ENCODE results near the gene SSPN.
A peak's percentile ranks its signal among the peaks of the same experiment; 100 is the strongest.
"Not testable (repeated sequence)": the region's sequence is repeated elsewhere in the genome, so short reads cannot be mapped to it uniquely, and the experiment has no call there.

SSPN gene

DNA sequence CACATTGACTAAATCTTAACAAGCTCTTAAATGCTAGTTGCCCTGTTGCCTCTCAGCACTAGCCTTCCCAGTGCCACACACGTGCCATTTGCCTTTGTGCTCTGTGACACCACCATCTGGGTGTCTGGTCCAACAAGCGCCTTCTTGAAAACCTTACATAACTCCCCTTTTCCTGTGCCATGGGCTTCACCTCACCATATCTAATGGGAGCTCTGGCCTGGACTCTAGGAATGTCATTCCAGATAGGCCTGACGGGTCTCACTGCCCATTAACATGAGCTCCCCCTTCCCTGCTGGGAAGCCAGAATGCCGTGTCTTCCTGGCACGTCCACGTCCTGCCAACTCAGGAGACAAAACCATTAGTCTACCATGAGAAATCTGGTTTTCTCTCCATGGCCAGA lies 24.4 kb downstream of the SSPN start:
- in situ Hi-C loops (cut with HindIII; ENCODE audit: low pct_unique_long_range_greater_than_20kb, low sequenced_read_pairs): no loop called here
- no peak for DNase-seq (ENCODE audit: low read depth in 1 of 2, low spot score in 1 of 2)
- no peak for TF ChIP-seq JUND (IDR thresholded peaks at IDR 0.05; ENCODE audit: low read depth)

DNA sequence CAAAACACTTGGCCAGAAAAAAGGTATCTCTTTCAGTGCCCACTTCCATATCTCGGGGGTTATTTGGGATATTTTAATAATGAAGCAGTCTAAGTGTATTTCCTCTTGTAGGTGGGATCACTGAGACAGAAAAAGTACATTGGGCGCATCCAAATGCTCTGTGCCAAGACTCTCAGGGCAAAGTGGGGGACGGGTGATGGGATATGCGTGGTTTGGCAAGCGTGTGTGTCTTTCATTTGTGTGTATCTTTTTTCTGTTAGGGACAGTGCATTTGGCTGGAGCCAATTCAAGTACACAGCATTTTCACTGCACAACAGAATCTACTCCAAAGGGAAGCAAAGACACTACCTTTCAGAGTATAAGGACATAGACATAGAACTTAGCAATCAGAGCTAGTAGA lies 29.3 kb downstream of the SSPN start:
- in situ Hi-C loops (cut with HindIII; ENCODE audit: low pct_unique_long_range_greater_than_20kb, low sequenced_read_pairs): no loop called here

DNA sequence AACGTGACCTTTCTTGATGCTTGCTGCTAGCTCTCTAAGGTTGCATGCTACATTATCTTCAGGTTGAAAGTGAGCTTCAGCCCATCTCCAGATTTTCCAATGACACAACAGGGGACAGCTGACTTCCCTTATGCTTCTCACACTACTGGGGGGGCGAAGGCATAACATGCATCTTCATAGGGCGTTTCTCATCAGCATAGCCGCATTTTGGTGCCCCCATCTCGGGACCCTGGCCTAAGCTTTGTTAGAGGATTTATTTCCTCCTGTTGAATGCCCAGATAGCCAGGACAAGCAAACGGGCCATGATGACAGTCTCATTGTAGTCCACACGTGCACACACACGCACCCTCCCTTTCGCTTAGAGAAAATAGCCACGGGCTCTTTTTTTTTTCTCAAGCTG lies 30.7 kb downstream of the SSPN start:
- DNase-seq (ENCODE audit: low read depth in 1 of 2, low spot score in 1 of 2): no peak
- TF ChIP-seq JUND (IDR thresholded peaks at IDR 0.05; ENCODE audit: low read depth): no peak
- in situ Hi-C loops (cut with HindIII; ENCODE audit: low pct_unique_long_range_greater_than_20kb, low sequenced_read_pairs): no loop called here

More for the DNA sequence above, 29.3 kb downstream of the SSPN start:
- TF ChIP-seq JUND (IDR thresholded peaks at IDR 0.05; ENCODE audit: low read depth): no peak
- DNase-seq (ENCODE audit: low read depth in 1 of 2, low spot score in 1 of 2): no peak

DNA sequence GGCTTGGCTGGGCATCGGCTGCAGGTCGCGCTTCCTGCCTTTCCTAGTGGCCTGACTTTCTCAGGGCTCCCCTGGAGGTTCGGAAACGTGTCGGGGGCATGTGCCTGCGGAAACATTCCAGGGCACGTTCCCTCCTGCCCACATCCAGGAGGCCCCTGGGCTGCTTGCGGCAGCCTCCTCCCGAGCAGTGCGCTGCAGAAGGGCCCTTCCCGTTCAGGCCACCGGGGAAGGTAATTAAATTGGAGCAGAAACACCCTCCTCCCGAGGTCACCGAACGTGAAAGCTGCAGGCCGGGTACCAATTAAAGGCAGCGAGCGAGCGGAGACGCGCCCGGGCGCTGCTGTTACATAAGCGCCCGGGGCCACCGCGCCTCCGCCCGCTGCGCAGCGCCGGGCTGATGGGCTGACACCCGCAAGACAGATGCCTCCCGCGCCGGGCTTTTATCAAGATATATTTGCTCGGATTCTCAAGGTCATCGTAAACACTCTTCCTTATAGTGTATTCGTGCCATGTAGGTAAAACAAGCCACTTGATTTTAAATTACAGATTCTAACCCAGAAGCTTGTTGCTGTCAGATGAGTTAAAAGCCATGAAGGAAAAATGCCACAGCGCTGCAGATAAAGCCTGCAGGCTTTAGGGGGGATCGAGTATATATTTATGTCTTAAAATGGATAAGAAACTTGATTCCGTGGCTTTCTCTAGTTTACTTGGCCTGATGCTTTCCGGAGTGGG lies 31.4 kb downstream of the SSPN start:
- TF ChIP-seq JUND (IDR thresholded peaks at IDR 0.05; ENCODE audit: low read depth): no peak
- in situ Hi-C loops (cut with HindIII; ENCODE audit: low pct_unique_long_range_greater_than_20kb, low sequenced_read_pairs): no loop called here
- DNase-seq (ENCODE audit: low read depth in 1 of 2, low spot score in 1 of 2): peak in 1 of 2 experiments; percentile 34

DNA sequence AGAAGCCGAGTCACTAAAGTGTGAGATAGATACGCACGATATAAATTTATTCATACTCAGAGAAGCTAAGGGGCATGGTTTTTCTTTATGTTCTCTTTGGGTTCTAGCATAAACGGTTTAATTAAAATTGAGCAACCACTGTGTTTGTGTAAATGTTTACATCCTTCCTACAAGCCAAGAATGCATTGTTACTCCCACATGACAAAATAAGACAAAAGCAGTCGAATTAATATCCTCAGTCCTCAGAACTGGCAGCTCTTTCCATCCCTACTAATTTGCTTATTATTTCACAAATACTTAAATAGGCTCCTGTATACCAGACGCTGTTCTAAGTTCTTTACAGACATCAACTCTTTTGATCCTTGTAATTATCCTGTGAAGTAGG lies 32.0 kb downstream of the SSPN start:
- in situ Hi-C loops (cut with HindIII; ENCODE audit: low pct_unique_long_range_greater_than_20kb, low sequenced_read_pairs): no loop called here
- DNase-seq (ENCODE audit: low read depth in 1 of 2, low spot score in 1 of 2): no peak
- TF ChIP-seq JUND (IDR thresholded peaks at IDR 0.05; ENCODE audit: low read depth): no peak

DNA sequence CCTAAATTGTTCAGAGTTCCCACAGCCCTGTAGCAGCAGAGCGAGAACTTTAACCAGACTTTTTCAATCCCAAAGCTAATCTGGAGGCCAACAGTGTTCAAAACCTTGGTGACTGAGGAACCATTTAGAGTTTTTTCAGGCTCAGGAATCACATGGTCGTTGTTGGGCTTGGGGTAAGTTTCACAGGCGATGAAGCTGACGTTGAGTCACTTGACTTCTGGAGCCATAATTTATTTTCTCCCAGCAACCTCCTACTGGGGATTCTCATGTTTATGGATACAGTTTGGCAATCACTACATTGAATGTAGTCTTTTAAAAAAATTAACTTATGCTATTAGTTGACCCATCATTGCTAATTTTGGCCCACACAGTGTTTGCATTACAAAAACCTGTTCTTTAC lies 34.5 kb downstream of the SSPN start:
- in situ Hi-C loops (cut with HindIII; ENCODE audit: low pct_unique_long_range_greater_than_20kb, low sequenced_read_pairs): no loop called here
- no peak for DNase-seq (ENCODE audit: low read depth in 1 of 2, low spot score in 1 of 2)
- TF ChIP-seq JUND (IDR thresholded peaks at IDR 0.05; ENCODE audit: low read depth): no peak

DNA sequence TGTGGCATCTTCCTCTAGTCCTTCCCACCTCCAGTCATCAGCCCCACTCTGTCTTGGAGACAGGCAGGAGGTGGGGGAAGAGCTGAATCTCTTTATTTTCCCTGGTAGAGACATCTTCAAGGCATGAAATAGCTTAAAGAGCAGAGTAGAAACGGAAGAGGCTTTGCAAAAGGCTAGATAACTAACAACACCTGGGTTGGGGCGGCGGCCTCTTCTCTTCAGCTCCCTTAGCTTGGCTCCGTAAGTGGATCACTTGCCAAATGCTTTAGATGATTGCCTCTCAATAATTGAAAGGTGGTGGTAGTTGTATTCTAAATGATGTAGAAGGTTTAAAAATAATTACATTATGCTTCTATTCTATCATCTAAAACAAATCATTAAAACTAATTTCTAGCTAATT lies 36.1 kb downstream of the SSPN start:
- in situ Hi-C loops (cut with HindIII; ENCODE audit: low pct_unique_long_range_greater_than_20kb, low sequenced_read_pairs): no loop called here
- DNase-seq (ENCODE audit: low read depth in 1 of 2, low spot score in 1 of 2): no peak
- no peak for TF ChIP-seq JUND (IDR thresholded peaks at IDR 0.05; ENCODE audit: low read depth)

DNA sequence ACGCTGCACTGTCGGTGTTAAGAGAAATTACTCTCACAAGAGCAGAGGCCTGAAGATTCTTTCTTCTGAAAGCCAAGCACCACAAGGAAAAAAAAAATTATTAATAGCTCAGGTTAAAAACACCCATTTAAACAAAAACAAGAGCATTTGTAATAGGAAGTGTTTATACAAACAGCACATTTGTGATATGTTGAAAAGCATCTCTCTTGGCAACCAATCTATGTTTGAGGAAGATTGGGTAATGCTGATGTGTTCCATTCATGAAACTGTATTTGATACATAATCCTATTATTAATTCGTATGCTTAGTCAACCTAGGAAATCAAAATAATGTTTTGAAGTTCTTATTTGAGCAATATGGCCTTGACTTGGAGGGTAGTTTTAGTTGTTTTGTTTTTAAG lies 36.5 kb downstream of the SSPN start:
- DNase-seq (ENCODE audit: low read depth in 1 of 2, low spot score in 1 of 2): no peak
- in situ Hi-C loops (cut with HindIII; ENCODE audit: low pct_unique_long_range_greater_than_20kb, low sequenced_read_pairs): no loop called here
- TF ChIP-seq JUND (IDR thresholded peaks at IDR 0.05; ENCODE audit: low read depth): no peak

DNA sequence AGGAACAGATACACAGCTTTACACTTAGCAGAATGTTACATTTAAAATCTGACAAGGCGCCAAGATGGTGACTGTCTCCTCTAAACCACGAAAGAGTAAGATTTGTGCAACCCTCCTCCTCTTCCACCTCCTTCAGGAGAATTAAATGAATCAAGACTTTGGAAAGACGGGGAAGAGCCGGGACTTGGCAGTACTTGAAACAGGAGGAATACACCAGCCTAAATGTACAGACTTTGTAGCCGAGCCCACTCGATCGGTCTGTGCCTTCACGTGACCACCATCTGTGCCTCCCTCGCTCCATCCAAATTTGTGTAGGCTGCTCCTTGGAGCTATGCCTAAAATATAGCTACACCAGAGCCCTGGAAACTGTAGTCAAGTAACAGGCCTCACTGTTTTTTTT lies 38.3 kb downstream of the SSPN start:
- no peak for DNase-seq (ENCODE audit: low read depth in 1 of 2, low spot score in 1 of 2)
- no peak for TF ChIP-seq JUND (IDR thresholded peaks at IDR 0.05; ENCODE audit: low read depth)
- in situ Hi-C loops (cut with HindIII; ENCODE audit: low pct_unique_long_range_greater_than_20kb, low sequenced_read_pairs): no loop called here

DNA sequence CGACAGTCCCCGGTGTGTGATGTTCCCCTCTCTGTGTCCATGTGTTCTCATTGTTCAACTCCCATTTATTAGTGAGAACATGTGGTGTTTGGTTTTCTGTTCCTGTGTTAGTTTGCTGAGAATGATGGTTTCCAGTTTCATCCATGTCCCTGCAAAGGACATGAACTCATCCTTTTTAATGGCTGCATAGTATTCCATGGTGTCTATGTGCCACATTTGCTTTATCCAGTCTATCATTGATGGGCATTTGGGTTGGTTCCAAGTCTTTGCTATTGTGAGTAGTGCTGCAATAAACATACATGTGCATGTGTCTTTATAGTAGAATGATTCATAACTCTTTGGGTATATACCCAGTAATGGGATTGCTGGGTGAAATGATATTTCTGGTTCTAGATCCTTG lies 40.1 kb downstream of the SSPN start:
- DNase-seq (ENCODE audit: low read depth in 1 of 2, low spot score in 1 of 2); in situ Hi-C loops (cut with HindIII; ENCODE audit: low pct_unique_long_range_greater_than_20kb, low sequenced_read_pairs): not testable (repeated sequence)

DNA sequence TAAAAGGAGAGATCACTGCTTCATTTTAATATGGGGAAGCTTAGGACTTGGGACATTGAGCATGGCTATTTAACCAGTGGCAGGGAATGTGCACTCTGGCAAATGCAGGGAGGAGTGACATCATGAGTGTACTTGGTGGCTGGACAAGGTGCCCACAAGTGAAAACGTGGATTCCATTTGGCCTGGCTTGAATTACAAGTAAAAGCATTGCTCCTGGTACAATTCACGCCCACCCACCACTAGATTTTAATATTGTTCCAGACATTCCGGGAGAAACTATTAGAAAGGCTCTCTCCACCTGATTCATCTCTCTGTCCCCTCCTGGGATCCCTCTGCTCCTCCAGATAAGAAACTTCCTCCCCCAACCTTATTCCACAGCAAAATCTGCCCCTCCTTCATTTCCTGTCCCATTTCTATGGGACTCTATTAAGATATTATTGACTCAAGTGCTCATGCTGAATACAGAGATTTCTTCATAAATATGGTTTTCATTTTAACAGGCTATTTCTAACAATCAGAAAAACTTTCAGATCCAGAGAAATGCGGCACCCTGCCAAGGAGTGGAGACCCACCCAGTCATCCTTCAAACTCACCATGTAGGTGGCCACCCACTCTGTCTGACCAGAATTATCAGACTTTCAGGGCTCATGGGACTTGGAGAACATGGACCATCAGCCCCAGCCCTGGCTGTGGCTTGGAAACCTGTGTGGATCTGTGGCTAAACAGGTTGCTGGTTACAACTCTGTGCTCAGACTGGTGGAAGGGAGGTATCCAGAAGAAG lies 43.2 kb downstream of the SSPN start:
- TF ChIP-seq JUND (IDR thresholded peaks at IDR 0.05; ENCODE audit: low read depth): no peak
- DNase-seq (ENCODE audit: low read depth in 1 of 2, low spot score in 1 of 2): no peak
- in situ Hi-C loops (cut with HindIII; ENCODE audit: low pct_unique_long_range_greater_than_20kb, low sequenced_read_pairs): no loop called here

DNA sequence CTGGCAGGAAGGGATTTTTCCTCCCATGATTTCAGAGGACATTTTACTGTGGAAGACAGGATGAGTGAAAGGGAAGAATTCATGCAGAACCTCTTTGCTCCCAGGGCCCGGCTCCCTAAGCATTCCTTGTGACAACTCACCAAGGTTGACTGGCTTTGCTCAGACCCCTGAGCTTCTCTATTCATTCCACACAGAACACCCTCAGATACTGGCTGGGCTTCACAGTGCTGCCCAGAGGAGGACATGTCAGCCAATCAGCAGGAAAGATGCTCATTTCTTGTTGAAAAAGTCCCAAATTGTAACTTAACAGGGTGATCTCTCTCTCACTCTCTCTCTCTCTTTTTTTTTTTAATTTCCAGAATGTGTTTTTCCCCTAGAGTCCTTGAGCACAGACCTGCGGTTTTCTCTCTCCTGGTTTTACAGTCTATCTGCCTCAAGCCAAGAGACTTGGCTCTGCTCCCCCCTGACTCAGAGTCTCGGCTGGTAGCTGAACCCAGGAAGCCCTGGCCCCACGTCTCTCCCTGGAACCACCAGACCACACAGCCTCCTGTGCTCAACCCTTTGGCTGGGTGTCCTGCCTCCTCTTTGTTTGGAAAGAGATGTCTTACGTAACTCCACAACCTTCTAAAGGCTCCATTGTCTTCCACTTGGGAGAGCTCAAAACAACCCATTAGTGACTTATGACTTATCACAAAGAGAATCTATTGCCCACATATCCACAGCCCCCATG lies 43.9 kb downstream of the SSPN start:
- no peak for DNase-seq (ENCODE audit: low read depth in 1 of 2, low spot score in 1 of 2)
- in situ Hi-C loops (cut with HindIII; ENCODE audit: low pct_unique_long_range_greater_than_20kb, low sequenced_read_pairs): no loop called here
- TF ChIP-seq JUND (IDR thresholded peaks at IDR 0.05; ENCODE audit: low read depth): no peak
